ENCODE measurements around the gene PNCK. TPM values are rescaled to one million over a fixed set of nuclear protein-coding genes. Genes with fewer than 3 reads are reported as not detected.

Gene PNCK
- total and polyA plus RNA-seq, 10 of the 15 experiments (the other 5 are each of a cell fraction or from before 2014, with no cell fraction given): 0.21 to 0.67 (median 0.54) TPM; not detected in 7

- POLR2A ChIA-PET: no interaction called here
- Histone ChIP-seq H3K36me3 (ENCODE audit: control insufficient read depth in 2 of 2, insufficient read depth in 2 of 2, low read length in 1 of 2) (no peaks in the 10 kb centered on the region), H3K4me1 (ENCODE audit: control insufficient read depth, insufficient read depth, low read length) (no peaks in the 10 kb centered on the region), H3K27ac (ENCODE audit: control insufficient read depth, insufficient read depth) (no peak within 1 kb of the TSS), H3K4me2 (ENCODE audit: control insufficient read depth, insufficient read depth) (no peak within 1 kb of the TSS), H3K9me3 (replicated peaks; ENCODE audit: control insufficient read depth, insufficient read depth, low read length) (no peaks in the 10 kb centered on the region; the same call in 2 of the 3 replicates), H2AFZ (ENCODE audit: control insufficient read depth, low read depth, low read length) (no peak within 1 kb of the TSS), H3K4me3 (no peak within 1 kb of the TSS), H3K9ac (ENCODE audit: control insufficient read depth, insufficient read depth, low read length) (no peak within 1 kb of the TSS), H4K20me1 (ENCODE audit: control insufficient read depth, insufficient read depth) (no peaks in the 10 kb centered on the region), H3K79me2 (ENCODE audit: control insufficient read depth, insufficient read depth, low read length) (no peaks in the 10 kb centered on the region), H3K27me3 (replicated peaks in 1 of 2; ENCODE audit: control insufficient read depth in 2 of 2, insufficient read depth in 2 of 2, low read length in 1 of 2) (peaks cover 0 to 2% of the 10 kb centered on the region in 2 experiments; a peak in 2 of 4 replicates)
- in situ Hi-C loops (cut with MboI): no loop called here
- RAD21 ChIA-PET (ENCODE audit: unreplicated experiment): no interaction called here
- WGBS (ENCODE audit: insufficient coverage, insufficient replicate concordance, low lambda C conversion rate, missing lambda C conversion rate): 53% methylated on average over 33 of the region's 53 CpGs
- SMC1A ChIA-PET (ENCODE audit: uncharacterized antibody, unreplicated experiment): no interaction called here
- no peak for TF ChIP-seq RAD51 (IDR thresholded peaks at IDR 0.05)
- no peak for TF ChIP-seq CHD1 (IDR thresholded peaks at IDR 0.05; ENCODE audit: low read depth, low read length)
- TF ChIP-seq TCF12 (IDR thresholded peaks at IDR 0.05; ENCODE audit: low read depth, low read length): no peak
- TF ChIP-seq MXI1 (IDR thresholded peaks at IDR 0.05; ENCODE audit: low read depth, low read length): no peak
- TF ChIP-seq TCF3 (IDR thresholded peaks at IDR 0.05; ENCODE audit: borderline replicate concordance, insufficient read depth, low read depth, low read length): no peak
- no peak for TF ChIP-seq TBL1XR1 (IDR thresholded peaks at IDR 0.05; ENCODE audit: low read depth, low read length)
- TF ChIP-seq IKZF1 (conservative IDR thresholded peaks at IDR 0.05): no peak
- no peak for TF ChIP-seq ZNF274 (IDR thresholded peaks at IDR 0.05; ENCODE audit: insufficient read depth, insufficient read length)
- no peak for TF ChIP-seq MEF2A (IDR thresholded peaks at IDR 0.05; ENCODE audit: insufficient read depth, low read depth, low read length)
- TF ChIP-seq RUNX3 (IDR thresholded peaks at IDR 0.05; ENCODE audit: low read length): no peak
- TF ChIP-seq REST (IDR thresholded peaks at IDR 0.05; ENCODE audit: low read depth, low read length): no peak
- no peak for TF ChIP-seq HDAC2 (IDR thresholded peaks at IDR 0.05)
- TF ChIP-seq RBBP5 (conservative IDR thresholded peaks at IDR 0.05): no peak
- TF ChIP-seq SMC3 (IDR thresholded peaks at IDR 0.05; ENCODE audit: borderline replicate concordance, low read length): no peak
- TF ChIP-seq DPF2 (IDR thresholded peaks at IDR 0.05): no peak
- TF ChIP-seq SIN3A (IDR thresholded peaks at IDR 0.05; ENCODE audit: low read depth, low read length): no peak
- TF ChIP-seq MTA3 (IDR thresholded peaks at IDR 0.05; ENCODE audit: borderline replicate concordance, low read length): no peak
- TF ChIP-seq GABPA (IDR thresholded peaks at IDR 0.05; ENCODE audit: low read depth): no peak
- no peak for TF ChIP-seq RELA (IDR thresholded peaks at IDR 0.05; ENCODE audit: borderline replicate concordance, partially characterized antibody)
- intact Hi-C loops (cut with micrococcal nuclease; ENCODE audit: unreplicated experiment): no loop called here
- FAIRE-seq: no peak
- no peak for DNase-seq (ENCODE audit: low read depth, low spot score)
- no TSS peak for BruUV-seq (replicated peaks)
- ATAC-seq: no peak
- CTCF ChIA-PET: interaction anchor here (1.2 to 2.1 kb wide), 5 partner anchors 13 to 107 kb away, joined by 3 to 7 read pairs (median 4); no protein-coding TSS in a partner anchor
These were observed 26.8 kb downstream of the PNCK start, which contains the start of gene DUSP9 for GRCh38 chrX:153646620-153647373. Gene DUSP9, plus strand, starts transcription at chrX:153647203. Its CDS starts 751 bp downstream, at chrX:153647954.
